HUDEP-2 (cell line): ENCODE results near the gene SH3GL3.

Source experiments
- DNase-seq, 76 experiments: peaks; one replicate each; lab custom pipeline; 2025; ENCODE audit not compliant: unreplicated experiment in 76 of 76; lab: John Stamatoyannopoulos, UW

SH3GL3 gene

GRCh38 chr15:83499476-83499875 lies 52.3 kb downstream of the SH3GL3 start:
- no peak for DNase-seq

GRCh38 chr15:83503595-83504364 lies 56.6 kb downstream of the SH3GL3 start:
- DNase-seq = no peak

DNA sequence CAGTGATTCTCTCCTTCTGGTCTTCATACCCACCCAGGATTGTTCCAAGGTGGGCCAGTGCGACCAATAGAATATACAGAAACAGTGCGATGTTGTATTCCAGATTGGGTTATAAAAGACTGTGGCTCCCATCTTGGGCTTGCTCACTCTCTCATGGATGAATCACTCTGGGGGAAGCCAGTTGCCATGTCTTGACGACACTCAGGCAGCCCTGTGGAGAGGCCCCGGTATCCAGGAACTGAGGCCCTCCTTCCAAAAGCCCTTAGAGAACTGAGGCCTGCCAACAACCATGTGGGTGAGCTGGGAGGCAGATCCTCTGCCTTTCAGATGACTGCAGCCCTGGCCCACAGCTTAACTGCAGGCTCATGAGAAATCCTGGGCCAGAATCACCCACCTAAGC lies 57.2 kb downstream of the SH3GL3 start:
- DNase-seq = no peak

DNA sequence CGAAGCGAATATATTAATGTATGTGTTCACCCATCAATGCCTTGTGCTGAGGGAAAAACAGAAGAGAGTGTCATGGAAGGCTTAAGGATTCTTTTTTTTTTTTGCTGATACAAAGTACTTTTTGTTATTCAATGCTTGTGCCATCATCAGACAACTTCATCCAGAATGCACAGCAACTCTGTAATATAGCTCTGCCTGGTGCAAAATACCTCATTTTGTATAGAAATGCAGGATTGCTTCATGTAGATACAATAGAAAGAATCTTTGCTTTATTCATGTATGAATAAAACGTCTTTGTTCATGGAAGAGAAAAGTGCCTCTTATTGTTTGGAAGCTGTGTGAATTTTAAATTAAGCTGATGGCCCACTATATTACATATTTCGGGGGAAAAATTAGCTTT lies 62.9 kb downstream of the SH3GL3 start:
- no peak for DNase-seq

DNA sequence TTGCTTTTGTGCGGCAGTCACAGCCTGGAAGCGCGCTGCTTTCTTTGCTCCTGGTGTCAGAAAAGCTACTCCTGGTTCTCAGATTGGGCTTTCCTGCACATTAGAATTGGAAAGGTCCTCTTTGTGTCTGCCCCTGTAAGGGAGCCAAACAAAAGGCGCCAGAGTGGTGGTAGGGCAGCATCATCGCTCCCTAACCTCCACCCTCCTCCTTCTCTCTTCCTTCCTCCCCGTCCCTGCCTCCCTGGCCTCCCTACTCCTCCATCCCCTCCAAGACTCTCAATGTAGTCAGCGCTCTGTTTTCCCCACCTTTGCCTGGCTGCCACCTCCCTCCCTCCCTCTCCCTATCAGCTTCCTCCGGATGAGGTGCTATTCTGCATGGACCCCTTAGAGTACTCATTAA lies 65.3 kb downstream of the SH3GL3 start:
- DNase-seq = no peak

- DNase-seq = no peak
These were observed 67.4 kb downstream of the SH3GL3 start for GRCh38 chr15:83514584-83514983.

DNA sequence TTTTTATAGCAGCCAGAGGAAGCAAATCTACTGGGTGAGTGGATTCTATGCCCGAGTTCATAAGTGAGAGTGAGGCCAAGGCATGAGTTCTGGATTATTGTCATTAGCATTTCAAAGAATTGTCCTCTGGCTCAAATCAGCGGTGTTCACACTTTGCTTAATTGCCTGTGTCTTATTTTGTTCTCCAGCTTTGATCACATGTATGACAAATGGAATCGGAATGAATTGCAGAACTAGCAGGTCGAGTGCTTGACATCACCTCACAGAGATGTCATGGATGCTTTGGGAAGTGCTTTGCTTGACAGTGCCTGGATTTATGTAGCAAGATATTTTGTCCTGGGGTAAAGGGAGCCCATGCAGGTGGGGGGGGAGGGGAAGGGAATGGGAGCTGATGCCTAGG lies 68.0 kb downstream of the SH3GL3 start:
- no peak for DNase-seq

GRCh38 chr15:83516935-83517334 lies 69.8 kb downstream of the SH3GL3 start:
- DNase-seq = no peak

DNA sequence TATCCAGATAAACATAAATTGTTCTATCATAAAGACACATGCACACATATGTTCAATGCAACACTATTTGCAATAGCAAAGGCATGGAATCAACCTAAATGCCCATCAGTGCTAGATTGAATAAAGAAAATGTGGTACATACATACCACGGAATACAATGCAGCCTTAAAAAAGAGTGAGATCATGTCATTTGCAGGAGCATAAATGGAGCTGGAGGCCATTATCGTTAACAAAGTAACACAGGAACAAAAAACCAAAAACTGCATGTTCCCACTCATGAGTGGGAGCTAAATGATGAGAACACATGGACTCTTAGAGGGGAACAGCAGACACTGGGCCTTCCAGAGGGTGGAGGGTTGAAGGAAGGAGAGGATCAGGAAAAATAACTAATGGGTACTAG lies 79.2 kb downstream of the SH3GL3 start:
- DNase-seq = no peak

DNA sequence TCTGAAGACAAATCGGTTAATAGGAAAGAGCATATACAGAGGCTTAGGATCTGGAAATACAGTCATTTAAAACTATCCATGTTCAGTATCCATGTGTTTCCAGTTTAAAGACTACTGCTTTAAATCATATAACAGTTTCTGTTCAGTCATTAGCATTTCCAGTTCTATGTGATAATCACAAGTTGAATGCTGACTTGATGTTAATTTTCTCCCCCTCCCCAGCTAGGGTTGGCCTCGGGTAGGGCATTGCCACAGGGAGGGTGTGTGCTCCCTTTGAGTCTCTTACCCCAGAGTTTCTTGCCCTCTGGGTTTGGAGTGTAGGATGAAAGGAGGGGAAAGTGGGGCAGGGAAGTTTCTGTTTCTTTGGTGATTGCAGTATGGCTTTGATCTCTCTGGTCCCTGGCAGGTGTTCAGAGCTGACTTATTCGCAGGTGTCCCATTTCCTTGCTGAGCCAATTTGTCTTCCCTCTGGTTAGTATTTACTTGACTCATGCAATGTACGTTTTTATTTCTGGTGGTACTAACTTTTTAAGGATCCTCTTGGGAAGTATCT lies 86.3 kb downstream of the SH3GL3 start:
- DNase-seq = no peak

GRCh38 chr15:83537606-83538005 lies 90.5 kb downstream of the SH3GL3 start:
- no peak for DNase-seq

GRCh38 chr15:83538682-83539081 lies 91.5 kb downstream of the SH3GL3 start:
- DNase-seq = no peak

- DNase-seq = no peak
These were observed 98.8 kb downstream of the SH3GL3 start for GRCh38 chr15:83545804-83546511.

GRCh38 chr15:83546512-83546888 lies 99.4 kb downstream of the SH3GL3 start:
- no peak for DNase-seq

- no peak for DNase-seq
These were observed 100.0 kb downstream of the SH3GL3 start for GRCh38 chr15:83547168-83547567.

DNA sequence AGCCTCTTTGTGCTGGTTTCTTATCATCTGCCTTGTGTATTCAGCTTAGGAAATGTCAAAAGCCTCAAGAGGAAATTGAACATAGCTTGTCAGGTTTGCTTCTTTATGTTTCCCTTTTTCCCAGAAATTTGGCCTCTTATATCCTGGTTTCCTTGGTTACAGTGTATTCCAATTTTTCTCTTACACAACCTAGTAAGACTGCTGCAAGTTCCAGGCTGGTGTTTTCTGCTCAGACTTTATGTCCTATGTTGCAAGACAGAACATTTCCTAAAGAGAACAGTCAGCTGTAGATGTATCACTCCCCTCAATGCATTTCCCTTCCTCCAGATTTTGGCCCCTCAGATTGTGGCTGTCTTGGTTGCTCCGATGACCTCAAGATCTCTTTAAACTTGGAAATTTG lies 102.5 kb downstream of the SH3GL3 start:
- no peak for DNase-seq

DNA sequence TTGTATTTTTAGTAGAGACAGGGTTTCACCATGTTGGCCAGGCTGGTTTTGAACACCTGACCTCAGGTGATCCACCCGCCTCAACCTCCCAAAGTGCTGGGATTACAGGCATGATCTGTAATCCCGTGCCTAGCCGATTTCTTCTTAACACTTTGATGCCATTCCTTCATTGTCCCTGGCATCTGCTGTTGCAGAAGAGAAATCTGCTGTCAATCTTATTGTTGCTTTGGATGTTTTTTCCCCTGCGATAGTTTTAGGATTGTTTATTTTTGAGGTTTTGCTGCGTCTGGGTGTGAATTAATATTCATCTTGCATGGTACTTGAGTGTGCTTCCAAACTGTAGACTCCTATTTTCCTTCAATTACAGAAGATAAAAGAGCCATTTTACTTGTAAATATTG lies 107.4 kb downstream of the SH3GL3 start:
- no peak for DNase-seq

DNA sequence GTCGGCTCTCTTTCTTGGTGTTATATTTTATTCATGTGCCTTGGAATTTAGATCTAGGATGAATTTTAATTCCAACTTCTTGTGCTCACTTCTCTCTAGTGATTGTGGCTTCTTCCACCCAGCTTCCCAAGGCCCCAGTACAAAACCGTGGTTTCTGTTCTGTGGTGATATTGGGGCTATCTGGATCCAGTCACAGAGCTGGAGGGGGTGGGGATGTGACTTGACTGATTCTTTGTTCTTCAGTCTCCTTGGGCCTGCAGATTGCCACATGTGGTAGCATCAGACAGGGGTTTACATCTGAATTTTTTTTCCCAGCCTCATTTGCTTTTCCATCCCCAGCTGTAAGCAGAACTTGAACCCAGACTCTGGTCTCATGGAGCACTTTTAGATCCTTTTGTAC lies 108.2 kb downstream of the SH3GL3 start:
- no peak for DNase-seq

- DNase-seq = no peak
These were observed 108.9 kb downstream of the SH3GL3 start for GRCh38 chr15:83556068-83556467.

- DNase-seq = no peak
These were observed 109.6 kb downstream of the SH3GL3 start for GRCh38 chr15:83556754-83557153.

DNA sequence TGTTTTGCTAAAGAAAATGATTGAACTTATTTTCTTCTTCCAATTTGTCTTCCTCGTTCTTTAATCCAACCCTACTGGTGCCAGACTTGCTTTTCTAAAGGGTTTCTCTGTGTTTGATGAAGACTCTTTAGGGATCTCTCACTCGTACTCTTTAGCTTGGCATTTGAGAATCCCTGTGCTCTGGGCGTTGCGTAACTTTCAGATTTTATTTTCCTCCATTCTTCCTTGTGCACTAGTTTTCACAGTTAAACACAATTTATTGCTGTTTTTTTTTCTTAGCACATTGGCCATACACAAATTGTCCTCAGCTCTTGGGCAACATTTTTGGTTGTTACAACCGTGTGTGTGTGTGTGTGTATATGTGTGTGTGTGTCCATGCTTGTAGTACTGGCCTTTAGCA lies 111.0 kb downstream of the SH3GL3 start:
- DNase-seq = no peak

DNA sequence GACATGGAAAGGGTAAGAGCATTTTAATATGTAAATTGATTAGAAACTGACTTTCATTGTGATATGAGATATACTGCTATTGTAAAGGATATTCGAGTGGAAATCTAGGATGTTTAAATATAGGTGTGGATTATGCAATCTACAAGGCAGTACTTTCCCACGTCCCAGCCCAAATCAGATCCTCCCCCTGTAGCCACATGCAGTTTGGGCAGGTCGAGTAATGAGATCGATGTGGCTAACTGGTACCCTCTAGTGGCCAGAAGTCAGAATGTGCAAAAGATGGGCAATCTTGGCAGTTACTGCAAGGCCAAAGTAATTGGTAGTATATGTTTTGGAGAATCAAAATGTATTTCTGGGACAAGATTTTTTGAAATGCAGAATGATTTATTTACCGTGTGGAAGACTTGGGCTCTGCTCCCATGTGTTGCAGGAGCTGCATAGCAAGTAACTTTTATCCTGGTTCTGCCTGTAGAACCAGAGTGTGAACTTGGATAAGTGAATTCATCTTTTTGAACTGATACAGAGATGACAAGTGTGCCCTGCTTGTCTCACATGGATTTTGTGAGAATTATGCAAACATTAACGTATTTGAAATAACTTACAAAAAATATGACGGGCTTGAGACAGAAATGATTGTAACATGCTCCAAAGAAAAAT lies 112.3 kb downstream of the SH3GL3 start:
- DNase-seq = peak in 49 of 76 experiments; percentile 2 to 64 (median 26)
